ENCODE measurements around the gene SYCP2.

SYCP2 gene

DNA sequence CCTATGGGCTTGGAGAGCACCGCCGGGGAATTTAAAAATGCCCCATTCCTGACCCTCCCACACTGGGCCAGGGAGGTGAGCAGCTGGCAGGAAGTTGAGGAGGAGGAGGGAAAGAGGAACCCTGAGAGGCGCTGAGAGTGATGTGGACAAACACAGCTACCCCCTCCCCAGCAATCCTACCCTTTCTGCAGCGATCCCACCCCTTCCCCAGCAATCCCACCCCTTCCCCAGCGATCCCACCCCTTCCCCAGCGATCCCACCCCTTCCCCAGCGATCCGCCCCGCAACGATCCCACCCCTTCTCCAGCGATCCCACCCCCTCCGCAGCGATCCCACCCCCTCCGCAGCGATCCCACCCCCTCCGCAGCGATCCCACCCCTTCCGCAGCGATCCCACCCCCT, 111.6 kb downstream of the SYCP2 start:
- no peak for DNase-seq (ENCODE audit: insufficient read length, low spot score)
- TF ChIP-seq, protein P1, sequence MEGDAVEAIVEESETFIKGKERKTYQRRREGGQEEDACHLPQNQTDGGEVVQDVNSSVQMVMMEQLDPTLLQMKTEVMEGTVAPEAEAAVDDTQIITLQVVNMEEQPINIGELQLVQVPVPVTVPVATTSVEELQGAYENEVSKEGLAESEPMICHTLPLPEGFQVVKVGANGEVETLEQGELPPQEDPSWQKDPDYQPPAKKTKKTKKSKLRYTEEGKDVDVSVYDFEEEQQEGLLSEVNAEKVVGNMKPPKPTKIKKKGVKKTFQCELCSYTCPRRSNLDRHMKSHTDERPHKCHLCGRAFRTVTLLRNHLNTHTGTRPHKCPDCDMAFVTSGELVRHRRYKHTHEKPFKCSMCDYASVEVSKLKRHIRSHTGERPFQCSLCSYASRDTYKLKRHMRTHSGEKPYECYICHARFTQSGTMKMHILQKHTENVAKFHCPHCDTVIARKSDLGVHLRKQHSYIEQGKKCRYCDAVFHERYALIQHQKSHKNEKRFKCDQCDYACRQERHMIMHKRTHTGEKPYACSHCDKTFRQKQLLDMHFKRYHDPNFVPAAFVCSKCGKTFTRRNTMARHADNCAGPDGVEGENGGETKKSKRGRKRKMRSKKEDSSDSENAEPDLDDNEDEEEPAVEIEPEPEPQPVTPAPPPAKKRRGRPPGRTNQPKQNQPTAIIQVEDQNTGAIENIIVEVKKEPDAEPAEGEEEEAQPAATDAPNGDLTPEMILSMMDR (IDR thresholded peaks at IDR 0.05; ENCODE audit: insufficient read depth, missing control alignments) = no peak
- no peak for FAIRE-seq

DNA sequence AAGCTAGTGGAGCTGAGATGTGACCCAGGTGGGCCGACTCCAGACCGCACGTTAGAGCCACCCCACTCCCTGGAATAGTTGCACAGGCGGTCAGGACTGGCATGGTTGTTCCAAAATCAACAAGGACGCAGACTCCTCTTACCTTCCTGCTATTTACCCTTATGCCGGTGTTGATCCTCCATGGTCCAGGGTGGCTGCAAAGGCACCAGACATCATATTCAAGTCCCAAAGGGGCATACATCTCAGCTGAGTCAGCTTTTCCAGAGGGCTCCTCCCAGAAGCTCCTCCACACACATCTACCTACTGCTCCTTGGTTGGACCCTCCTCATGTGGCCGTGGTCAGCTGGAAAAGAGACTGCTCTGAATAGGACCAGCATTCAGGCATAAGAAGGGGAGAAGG, 112.2 kb downstream of the SYCP2 start:
- TF ChIP-seq, protein P1 (IDR thresholded peaks at IDR 0.05; ENCODE audit: insufficient read depth, missing control alignments) = no peak
- no peak for FAIRE-seq

GRCh38 chr20:59820204-59821041, 113.0 kb downstream of the SYCP2 start:
- FAIRE-seq (no peak), DNase-seq (ENCODE audit: insufficient read length, low spot score) (no peak)
- TF ChIP-seq, protein P1 (IDR thresholded peaks at IDR 0.05; ENCODE audit: insufficient read depth, missing control alignments) = no peak

More for the DNA sequence above, 112.2 kb downstream of the SYCP2 start:
- no peak for DNase-seq (ENCODE audit: insufficient read length, low spot score)

DNA sequence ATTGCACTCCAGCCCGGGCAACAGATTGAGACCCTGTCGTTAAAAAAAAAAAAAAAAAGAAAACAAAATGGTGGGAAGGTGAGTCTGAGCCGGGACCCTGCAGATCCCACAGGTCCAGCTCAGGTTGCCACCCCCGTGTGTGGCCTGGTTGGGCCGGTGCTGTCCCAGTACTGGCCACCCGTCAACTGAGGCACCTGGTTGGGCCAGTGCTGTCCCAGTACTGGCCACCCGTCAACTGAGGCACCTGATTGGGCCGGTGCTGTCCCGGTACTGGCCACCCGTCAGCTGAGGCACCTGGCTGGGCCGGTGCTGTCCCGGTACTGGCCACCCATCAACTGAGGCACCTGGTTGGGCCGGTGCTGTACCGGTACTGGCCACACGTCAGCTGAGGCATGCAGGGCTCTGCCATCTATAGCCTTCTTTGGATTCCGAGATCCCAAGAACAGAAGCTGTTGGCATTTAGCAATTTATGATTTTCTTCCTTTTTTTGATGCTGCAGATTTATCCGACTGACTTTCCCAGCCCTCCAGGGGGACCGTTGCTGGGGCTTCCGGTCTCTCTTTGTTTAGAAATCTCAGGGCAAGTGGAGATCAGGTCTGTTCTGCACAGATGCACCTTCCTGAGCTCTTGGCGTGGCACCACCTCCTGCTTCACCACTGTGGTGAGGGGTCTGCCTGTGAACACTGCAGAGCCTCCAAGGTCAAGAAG, 113.8 kb downstream of the SYCP2 start:
- no peak for FAIRE-seq
- TF ChIP-seq, protein P1 (IDR thresholded peaks at IDR 0.05; ENCODE audit: insufficient read depth, missing control alignments) = no peak
- DNase-seq (ENCODE audit: insufficient read length, low spot score) = no peak

DNA sequence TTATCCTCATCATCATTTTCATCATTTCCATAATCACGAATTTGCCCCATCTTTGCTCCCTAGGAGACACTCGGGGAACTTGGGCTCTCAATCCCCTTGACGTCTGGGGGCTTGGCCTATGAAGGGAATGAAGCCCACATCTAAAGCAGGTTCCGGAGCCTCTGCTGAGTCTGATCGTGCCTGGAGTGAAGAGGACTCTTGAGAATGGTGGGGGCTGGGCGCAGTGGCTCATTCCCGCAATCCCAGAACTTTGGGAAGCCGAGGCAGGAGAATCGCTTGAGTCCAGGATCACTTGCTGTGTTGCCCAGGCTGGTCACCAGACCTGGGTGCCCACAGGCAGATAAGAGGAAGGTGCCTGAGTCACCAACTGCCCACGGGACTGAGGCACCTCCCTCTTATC, 114.5 kb downstream of the SYCP2 start:
- FAIRE-seq (no peak), DNase-seq (ENCODE audit: insufficient read length, low spot score) (no peak)
- TF ChIP-seq, protein P1 (IDR thresholded peaks at IDR 0.05; ENCODE audit: insufficient read depth, missing control alignments) = no peak

DNA sequence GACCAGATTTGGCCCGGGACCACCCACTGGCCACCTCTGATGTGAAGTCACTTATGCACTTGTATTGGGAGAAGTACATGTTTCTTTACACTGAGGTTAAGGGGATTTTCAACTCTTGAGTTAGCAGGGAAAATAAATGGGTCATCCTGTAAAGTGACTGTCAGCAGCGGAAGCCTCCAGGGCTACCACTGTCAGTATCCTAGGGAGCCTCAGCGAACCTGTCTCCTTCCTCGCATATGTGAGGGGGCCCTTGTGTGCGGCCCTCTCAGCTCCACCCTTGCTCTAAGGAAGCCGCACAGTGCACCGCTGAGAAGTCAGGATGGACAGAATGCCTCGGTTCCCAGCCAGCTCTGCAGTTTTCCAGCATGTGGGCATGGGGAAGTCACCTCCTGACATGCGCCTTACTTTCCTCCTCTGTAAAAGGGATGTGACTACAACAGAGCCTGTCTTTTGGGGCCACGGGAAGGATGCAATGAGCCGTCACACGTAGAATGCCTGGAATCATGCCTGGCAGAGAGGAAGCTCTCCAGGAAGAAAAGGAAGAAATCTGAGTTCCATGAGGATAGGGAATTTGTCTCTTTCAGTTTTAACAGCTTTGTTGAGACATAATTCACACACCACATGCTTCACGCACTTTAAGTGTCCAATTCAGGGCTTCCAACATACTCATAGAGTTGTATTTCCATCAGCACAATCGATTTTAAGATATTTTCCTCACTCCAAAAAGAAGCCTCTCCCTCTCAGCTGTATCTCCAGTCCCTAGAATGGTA, 115.4 kb downstream of the SYCP2 start:
- FAIRE-seq = no peak
- no peak for DNase-seq (ENCODE audit: insufficient read length, low spot score)
- TF ChIP-seq, protein P1 (IDR thresholded peaks at IDR 0.05; ENCODE audit: insufficient read depth, missing control alignments) = no peak

Measured in D721Med (cell line).